ENCODE data around the gene THY1. TPM values are rescaled to one million over a fixed set of nuclear protein-coding genes. Genes with fewer than 3 reads are reported as not detected.

Gene THY1
- total RNA-seq, 1 donor from 2014 or later = 3.5 TPM

GRCh38 chr11:119415966-119416365 lies 7.0 kb downstream of the THY1 start:
- Histone ChIP-seq H3K36me3 (no peaks in the 10 kb centered on the region), H3K27me3 (no peaks in the 10 kb centered on the region), H3K4me1 (peaks cover 0 to 14% of the 10 kb centered on the region in 2 donors), H3K9me3 (no peaks in the 10 kb centered on the region), H3K27ac (no peak overlapping the region), H3K4me3 (no peak overlapping the region)
- intact Hi-C loops (cut with DNase I) = no loop called here
- TF ChIP-seq, protein P1, sequence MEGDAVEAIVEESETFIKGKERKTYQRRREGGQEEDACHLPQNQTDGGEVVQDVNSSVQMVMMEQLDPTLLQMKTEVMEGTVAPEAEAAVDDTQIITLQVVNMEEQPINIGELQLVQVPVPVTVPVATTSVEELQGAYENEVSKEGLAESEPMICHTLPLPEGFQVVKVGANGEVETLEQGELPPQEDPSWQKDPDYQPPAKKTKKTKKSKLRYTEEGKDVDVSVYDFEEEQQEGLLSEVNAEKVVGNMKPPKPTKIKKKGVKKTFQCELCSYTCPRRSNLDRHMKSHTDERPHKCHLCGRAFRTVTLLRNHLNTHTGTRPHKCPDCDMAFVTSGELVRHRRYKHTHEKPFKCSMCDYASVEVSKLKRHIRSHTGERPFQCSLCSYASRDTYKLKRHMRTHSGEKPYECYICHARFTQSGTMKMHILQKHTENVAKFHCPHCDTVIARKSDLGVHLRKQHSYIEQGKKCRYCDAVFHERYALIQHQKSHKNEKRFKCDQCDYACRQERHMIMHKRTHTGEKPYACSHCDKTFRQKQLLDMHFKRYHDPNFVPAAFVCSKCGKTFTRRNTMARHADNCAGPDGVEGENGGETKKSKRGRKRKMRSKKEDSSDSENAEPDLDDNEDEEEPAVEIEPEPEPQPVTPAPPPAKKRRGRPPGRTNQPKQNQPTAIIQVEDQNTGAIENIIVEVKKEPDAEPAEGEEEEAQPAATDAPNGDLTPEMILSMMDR (IDR thresholded peaks at IDR 0.05) = no peak
- no peak for DNase-seq (ENCODE audit: low spot score in 2 of 2)

- Histone ChIP-seq H3K4me3 (no peak overlapping the region), H3K27ac (no peak overlapping the region), H3K36me3 (no peaks in the 10 kb centered on the region), H3K9me3 (no peaks in the 10 kb centered on the region), H3K4me1 (peaks cover 0 to 14% of the 10 kb centered on the region in 2 donors), H3K27me3 (no peaks in the 10 kb centered on the region)
- no peak for DNase-seq (ENCODE audit: low spot score in 2 of 2)
- intact Hi-C loops (cut with DNase I) = no loop called here
- TF ChIP-seq, protein P1 (IDR thresholded peaks at IDR 0.05) = no peak
Observed at GRCh38 chr11:119415517-119415916, 7.5 kb downstream of the THY1 start.

DNA sequence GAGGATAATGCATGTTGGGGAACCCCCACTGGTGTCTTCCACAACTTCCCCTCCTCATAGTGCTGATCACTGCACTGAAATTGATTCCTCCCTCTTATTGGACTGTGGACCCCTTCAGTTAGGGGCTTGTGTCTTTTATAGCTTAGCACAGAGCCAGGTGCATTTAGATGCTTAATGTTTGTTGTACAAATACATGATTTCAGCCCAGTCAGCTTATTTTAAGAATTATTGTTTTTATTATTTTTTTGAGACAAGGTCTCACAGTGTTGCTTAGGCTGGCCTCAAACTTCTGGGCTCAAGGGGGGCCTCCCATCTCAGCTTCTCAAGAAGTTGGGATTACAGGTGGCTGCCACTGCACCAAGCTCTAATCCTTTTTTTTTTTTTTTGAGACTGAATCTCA lies 8.2 kb downstream of the THY1 start:
- Histone ChIP-seq H3K9me3 (no peaks in the 10 kb centered on the region), H3K36me3 (no peaks in the 10 kb centered on the region), H3K4me1 (peaks cover 0 to 14% of the 10 kb centered on the region in 2 donors), H3K4me3 (no peak overlapping the region), H3K27ac (no peak overlapping the region), H3K27me3 (no peaks in the 10 kb centered on the region)
- DNase-seq (ENCODE audit: low spot score in 2 of 2) = no peak
- intact Hi-C loops (cut with DNase I) = no loop called here
- TF ChIP-seq, protein P1 (IDR thresholded peaks at IDR 0.05) = no peak

DNA sequence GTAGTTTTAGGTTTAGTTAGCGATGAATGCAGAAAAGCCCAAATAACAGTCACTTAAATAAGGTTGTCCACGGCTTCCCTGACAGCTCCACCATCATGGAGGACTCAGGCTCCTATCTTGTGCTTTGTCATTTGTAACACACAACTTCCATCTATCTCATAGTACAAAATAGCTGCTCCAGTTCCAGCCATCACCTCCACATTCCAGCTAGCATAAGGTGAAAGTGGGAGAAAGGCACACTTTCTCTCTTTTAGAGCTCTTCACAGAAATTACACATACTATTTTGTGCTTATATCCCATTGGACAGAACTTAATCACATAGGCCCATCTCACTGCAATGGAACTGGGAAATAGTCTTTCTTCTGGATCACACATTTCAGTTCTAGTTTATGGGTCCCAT lies 8.7 kb downstream of the THY1 start:
- intact Hi-C loops (cut with DNase I) = no loop called here
- H3K27ac ChIP-seq = no peak overlapping the region
- H3K4me3 ChIP-seq = no peak overlapping the region
- no peaks in the 10 kb centered on the region for H3K36me3 ChIP-seq
- no peak for DNase-seq (ENCODE audit: low spot score in 2 of 2)
- TF ChIP-seq, protein P1 (IDR thresholded peaks at IDR 0.05) = no peak
- H3K4me1 ChIP-seq = peaks cover 0 to 14% of the 10 kb centered on the region in 2 donors
- H3K27me3 ChIP-seq = no peaks in the 10 kb centered on the region
- no peaks in the 10 kb centered on the region for H3K9me3 ChIP-seq

GRCh38 chr11:119412072-119412471 lies 10.9 kb downstream of the THY1 start:
- DNase-seq (ENCODE audit: low spot score in 2 of 2) = no peak
- intact Hi-C loops (cut with DNase I) = no loop called here
- TF ChIP-seq, protein P1 (IDR thresholded peaks at IDR 0.05) = no peak
- Histone ChIP-seq H3K36me3 (no peaks in the 10 kb centered on the region), H3K4me1 (peaks cover 0 to 3% of the 10 kb centered on the region in 2 donors), H3K27ac (no peak overlapping the region), H3K4me3 (no peak overlapping the region), H3K9me3 (no peaks in the 10 kb centered on the region), H3K27me3 (no peaks in the 10 kb centered on the region)

- TF ChIP-seq, protein P1 (IDR thresholded peaks at IDR 0.05) = no peak
- intact Hi-C loops (cut with DNase I) = no loop called here
- Histone ChIP-seq H3K27me3 (no peaks in the 10 kb centered on the region), H3K36me3 (no peaks in the 10 kb centered on the region), H3K27ac (no peak overlapping the region), H3K4me3 (no peak overlapping the region), H3K4me1 (no peaks in the 10 kb centered on the region), H3K9me3 (no peaks in the 10 kb centered on the region)
- no peak for DNase-seq (ENCODE audit: low spot score in 2 of 2)
Observed at GRCh38 chr11:119410501-119410900, 12.5 kb downstream of the THY1 start.

Measured in ascending aorta (tissue), 2 donors.